HUES48 (cell line): Measurements from ENCODE around the gene RNASE1.
"Not testable (repeated sequence)": the region's sequence is repeated elsewhere in the genome, so short reads cannot be mapped to it uniquely, and the experiment has no call there.

Experiments used
- H3K27ac ChIP-seq: one replicate; pipeline ENCODE4 v1.7.0; 2013; ENCODE audit warnings: low read depth, low read length, inconsistent platforms
- H3K27me3 ChIP-seq: 2 replicates; pipeline ENCODE4 v1.6.1; 2013; ENCODE audit warnings: mild to moderate bottlenecking, low read length; ENCODE audit not compliant: control insufficient read depth, insufficient read depth
- H3K36me3 ChIP-seq: 2 replicates; pipeline ENCODE4 v1.6.1; 2013; ENCODE audit warnings: low read length; ENCODE audit not compliant: control insufficient read depth, insufficient read depth
- H3K4me1 ChIP-seq: 2 replicates; pipeline ENCODE4 v1.6.1; 2013; ENCODE audit warnings: mild to moderate bottlenecking, low read length; ENCODE audit not compliant: control insufficient read depth, insufficient read depth
- H3K4me3 ChIP-seq: 2 replicates; pipeline ENCODE4 v1.5.1; 2013; ENCODE audit warnings: mild to moderate bottlenecking, low read depth, low read length
- H3K9ac ChIP-seq: 2 replicates; pipeline ENCODE4 v1.6.1; 2013; ENCODE audit warnings: mild to moderate bottlenecking, low read depth, low read length, moderate library complexity
- H3K9me3 ChIP-seq: 2 replicates; pipeline ENCODE4 v1.6.1; 2013; ENCODE audit warnings: low read length; ENCODE audit not compliant: control insufficient read depth, insufficient read depth

RNASE1 gene

GRCh38 chr14:20802341-20803084 is at the start of gene RNASE1:
Gene RNASE1 (minus strand): TSS chr14:20802844. CDS start chr14:20802068, 776 bp downstream.
- peaks cover 14% of the 10 kb centered on the region for H3K4me1 ChIP-seq
- no peaks in the 10 kb centered on the region for H3K27me3 ChIP-seq
- H3K36me3 ChIP-seq: no peaks in the 10 kb centered on the region
- H3K4me3 ChIP-seq: no peak within 1 kb of the TSS
- no peaks in the 10 kb centered on the region for H3K9me3 ChIP-seq
- H3K27ac ChIP-seq: no peak within 1 kb of the TSS
- no peak within 1 kb of the TSS for H3K9ac ChIP-seq

DNA sequence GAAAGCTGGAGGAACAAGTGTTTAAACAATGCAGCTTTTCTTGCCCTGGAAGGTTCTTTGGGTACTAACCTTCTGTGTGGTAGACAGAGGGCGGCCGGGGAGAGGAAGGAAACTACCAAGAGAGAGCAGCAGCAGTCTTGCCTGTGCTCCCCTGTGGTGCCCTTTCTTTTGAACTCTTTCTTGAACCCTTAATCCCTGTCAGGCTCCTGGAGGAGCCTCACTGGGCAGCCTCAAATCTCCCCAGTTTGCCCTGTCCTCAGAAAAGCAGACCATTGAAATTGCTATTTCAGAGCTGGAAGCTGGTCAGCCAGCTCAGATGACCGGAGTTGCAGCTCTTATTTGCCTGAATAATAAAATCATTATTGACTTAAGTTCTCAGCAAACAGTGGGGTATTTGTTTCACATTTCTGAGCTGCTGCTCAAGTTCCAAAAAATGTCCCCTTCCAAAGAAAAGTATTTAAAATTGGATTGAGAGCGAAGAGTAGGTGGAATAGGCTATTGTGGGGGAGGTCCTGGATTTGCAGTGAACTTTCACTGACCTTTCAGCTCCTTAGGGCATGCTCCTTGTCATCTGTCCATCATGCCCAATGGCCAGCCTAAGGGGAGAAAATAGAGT is 46.4 kb upstream of the RNASE1 start:
- H3K4me3 ChIP-seq: no peak overlapping the region
- H3K9ac ChIP-seq: no peak overlapping the region

GRCh38 chr14:20848316-20848954 is 45.8 kb upstream of the RNASE1 start:
- Histone ChIP-seq H3K4me1 (peaks cover 12% of the 10 kb centered on the region), H3K9me3 (no peaks in the 10 kb centered on the region), H3K27me3 (no peaks in the 10 kb centered on the region), H3K9ac (no peak overlapping the region), H3K36me3 (no peaks in the 10 kb centered on the region), H3K27ac (peak overlapping the region; percentile 75), H3K4me3 (no peak overlapping the region)

More for the DNA sequence above, 46.4 kb upstream of the RNASE1 start:
- Histone ChIP-seq H3K4me1 (peaks cover 12% of the 10 kb centered on the region), H3K36me3 (no peaks in the 10 kb centered on the region), H3K27ac (peak overlapping the region; percentile 75), H3K9me3 (no peaks in the 10 kb centered on the region), H3K27me3 (no peaks in the 10 kb centered on the region)

DNA sequence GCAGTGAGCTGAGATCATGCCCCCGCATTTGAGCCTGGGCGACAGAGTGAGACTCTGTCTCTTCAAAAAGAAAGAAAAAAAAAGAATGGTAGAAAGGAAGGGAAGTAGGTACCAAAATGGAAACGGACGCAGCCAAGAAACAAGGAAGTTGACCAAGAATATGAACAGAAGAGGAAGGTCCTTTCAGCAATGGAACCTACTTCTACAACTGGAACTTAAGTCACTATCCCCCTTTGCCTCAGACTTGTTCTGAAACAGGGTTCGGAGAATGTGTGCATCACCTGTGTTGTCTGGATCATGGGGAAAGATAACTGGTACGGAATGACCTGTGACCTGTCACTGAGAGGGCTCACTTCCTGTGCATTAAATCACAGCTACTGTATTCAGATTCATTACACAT is 43.9 kb upstream of the RNASE1 start:
- Histone ChIP-seq H3K27ac (no peak overlapping the region), H3K9ac (no peak overlapping the region), H3K9me3 (no peaks in the 10 kb centered on the region)

GRCh38 chr14:20841096-20841495 is 38.5 kb upstream of the RNASE1 start:
- Histone ChIP-seq H3K27ac (no peak overlapping the region), H3K9me3 (no peaks in the 10 kb centered on the region), H3K36me3 (no peaks in the 10 kb centered on the region), H3K27me3 (no peaks in the 10 kb centered on the region), H3K4me3 (no peak overlapping the region), H3K4me1 (peaks cover 4% of the 10 kb centered on the region; the same call in 1 of the 2 replicates), H3K9ac (no peak overlapping the region)

More for the DNA sequence above, 43.9 kb upstream of the RNASE1 start:
- H3K36me3 ChIP-seq: no peaks in the 10 kb centered on the region
- peaks cover 12% of the 10 kb centered on the region for H3K4me1 ChIP-seq
- no peaks in the 10 kb centered on the region for H3K27me3 ChIP-seq
- H3K4me3 ChIP-seq: no peak overlapping the region

- H3K9ac ChIP-seq: no peak overlapping the region
- H3K27me3 ChIP-seq: no peaks in the 10 kb centered on the region
- H3K4me1 ChIP-seq: peaks cover 4% of the 10 kb centered on the region; the same call in 1 of the 2 replicates
- no peaks in the 10 kb centered on the region for H3K9me3 ChIP-seq
- H3K27ac ChIP-seq: no peak overlapping the region
- no peak overlapping the region for H3K4me3 ChIP-seq
- H3K36me3 ChIP-seq: no peaks in the 10 kb centered on the region
Observed at GRCh38 chr14:20837831-20838230, 35.2 kb upstream of the RNASE1 start.

GRCh38 chr14:20836668-20837338 is 34.2 kb upstream of the RNASE1 start:
- no peak overlapping the region for H3K9ac ChIP-seq
- no peaks in the 10 kb centered on the region for H3K9me3 ChIP-seq
- no peak overlapping the region for H3K27ac ChIP-seq
- no peaks in the 10 kb centered on the region for H3K27me3 ChIP-seq
- peaks cover 4% of the 10 kb centered on the region; the same call in 1 of the 2 replicates for H3K4me1 ChIP-seq
- no peak overlapping the region for H3K4me3 ChIP-seq
- no peaks in the 10 kb centered on the region for H3K36me3 ChIP-seq

GRCh38 chr14:20834899-20835298 is 32.3 kb upstream of the RNASE1 start:
- Histone ChIP-seq H3K27me3 (no peaks in the 10 kb centered on the region), H3K9ac (no peak overlapping the region), H3K27ac (no peak overlapping the region), H3K4me1 (peaks cover 4% of the 10 kb centered on the region; the same call in 1 of the 2 replicates), H3K9me3 (no peaks in the 10 kb centered on the region), H3K36me3 (no peaks in the 10 kb centered on the region), H3K4me3 (no peak overlapping the region)

- Histone ChIP-seq H3K36me3 (no peaks in the 10 kb centered on the region), H3K27ac (no peak overlapping the region), H3K9me3 (no peaks in the 10 kb centered on the region), H3K27me3 (no peaks in the 10 kb centered on the region), H3K4me3 (no peak overlapping the region), H3K4me1 (peaks cover 11% of the 10 kb centered on the region; the same call in 1 of the 2 replicates), H3K9ac (no peak overlapping the region)
Observed at GRCh38 chr14:20830831-20831230, 28.2 kb upstream of the RNASE1 start.

DNA sequence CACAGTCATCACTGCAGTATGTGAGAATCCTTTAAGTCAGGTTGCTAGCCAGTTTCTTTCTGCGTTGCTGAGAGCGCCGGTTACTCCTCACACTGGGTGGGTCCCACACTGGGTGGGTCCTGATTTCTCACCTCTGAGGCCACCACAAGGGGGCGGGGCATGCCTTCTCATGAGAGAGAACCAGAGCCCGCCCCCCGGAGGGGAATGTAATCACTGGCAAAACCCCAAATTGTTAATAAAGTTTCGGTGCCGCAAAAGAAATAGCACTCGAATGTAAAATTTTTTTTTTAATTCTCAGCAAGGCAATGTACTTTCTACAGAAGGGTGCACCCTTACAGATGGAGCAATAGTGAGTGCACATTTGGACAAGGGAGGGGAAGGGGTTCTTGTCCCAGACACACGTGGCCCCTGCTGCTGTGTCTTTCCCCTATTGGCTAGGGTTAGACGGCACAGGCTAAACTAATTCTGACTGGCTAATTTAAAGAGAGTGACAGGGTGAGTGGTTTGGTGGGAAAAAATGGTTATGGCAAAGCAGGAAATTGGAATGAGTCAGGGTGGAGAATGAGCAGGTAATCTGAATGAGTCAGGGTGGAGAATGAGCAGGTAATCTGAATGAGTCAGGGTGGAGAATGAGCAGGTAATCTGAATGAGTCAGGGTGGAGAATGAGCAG is 25.5 kb upstream of the RNASE1 start:
- not testable (repeated sequence) for H3K27me3 ChIP-seq, H3K36me3 ChIP-seq, H3K4me3 ChIP-seq, H3K9ac ChIP-seq, H3K9me3 ChIP-seq
- Histone ChIP-seq H3K4me1 (peaks cover 11% of the 10 kb centered on the region; the same call in 1 of the 2 replicates), H3K27ac (peak overlapping the region; percentile 0)
